Lower lobe of right lung (tissue), 2 donors: ENCODE measurements around the gene KATNAL1. TPM values are rescaled to one million over a fixed set of nuclear protein-coding genes. Genes with fewer than 3 reads are reported as not detected.
"Not testable (repeated sequence)": the region's sequence is repeated elsewhere in the genome, so short reads cannot be mapped to it uniquely, and the experiment has no call there.

Experiments
- ATAC-seq, 2 donors: fragments of 200-7000 bp; cut with Tn5 transposase; one replicate each; pipeline ENCODE4 v1.9.1; 2020 to 2022; ENCODE audit warnings: mild to moderate bottlenecking in 2 of 2, moderate library complexity in 2 of 2
- DNase-seq: peaks from one replicate; pipeline ENCODE4 v3.0.0-alpha.2; 2020
- H3K27ac ChIP-seq: fragments of 200-600 bp; one replicate; pipeline ENCODE4 v1.8.0; 2022
- H3K27me3 ChIP-seq: fragments of 200-600 bp; one replicate; pipeline ENCODE4 v1.8.0; 2022; ENCODE audit warnings: low read depth
- H3K36me3 ChIP-seq: fragments of 200-600 bp; one replicate; pipeline ENCODE4 v1.8.0; 2022; ENCODE audit warnings: mild to moderate bottlenecking
- H3K4me1 ChIP-seq: fragments of 200-600 bp; one replicate; pipeline ENCODE4 v1.8.0; 2022
- H3K4me3 ChIP-seq: fragments of 200-600 bp; one replicate; pipeline ENCODE4 v1.8.0; 2022; ENCODE audit warnings: mild to moderate bottlenecking
- H3K9me3 ChIP-seq: fragments of 200-600 bp; one replicate; pipeline ENCODE4 v1.8.0; 2022
- CTCF ChIP-seq: fragments of 200-600 bp; IDR thresholded peaks from one replicate; pipeline ENCODE4 v1.8.0; 2022; ENCODE audit warnings: antibody characterized with exemption, mild to moderate bottlenecking
- intact Hi-C: fragments of 100-400 bp; cut with DNase I; formaldehyde crosslinking; loops from one replicate; pipeline ENCODE4 v1.11.0; 2022
- total RNA-seq: library from RNA; stranded (reverse); fragmentation: NEBNext Ultra II Directional; extraction: Animal tissue kit (Norgen Biotek cat#: 25700); gene quantifications from one replicate; pipeline ENCODE4 v1.2.1, GENCODE V29; 2021
- donor health status: DM: no; HTN: yes; CAD: no; lungs with severe emphysema.

KATNAL1 gene
- total RNA-seq, 1 donor from 2014 or later, result 18.4 TPM

- H3K9me3 ChIP-seq, result no peaks in the 10 kb centered on the region
- no peak overlapping the region for H3K27ac ChIP-seq
- ATAC-seq, result no peak
- intact Hi-C loops, result no loop called here
- no peaks in the 10 kb centered on the region for H3K4me1 ChIP-seq
- no peak for TF ChIP-seq CTCF
- H3K4me3 ChIP-seq, result no peak overlapping the region
- H3K27me3 ChIP-seq, result no peaks in the 10 kb centered on the region
- no peak for DNase-seq
- H3K36me3 ChIP-seq, result no peaks in the 10 kb centered on the region
These were observed 16.4 kb downstream of the KATNAL1 start for GRCh38 chr13:30290812-30291436.

GRCh38 chr13:30289533-30289932, 17.8 kb downstream of the KATNAL1 start:
- DNase-seq (no peak), ATAC-seq (no peak)
- intact Hi-C loops, result no loop called here
- no peaks in the 10 kb centered on the region for H3K4me1 ChIP-seq
- no peaks in the 10 kb centered on the region for H3K36me3 ChIP-seq
- no peaks in the 10 kb centered on the region for H3K9me3 ChIP-seq
- TF ChIP-seq CTCF, result no peak
- no peak overlapping the region for H3K27ac ChIP-seq
- no peak overlapping the region for H3K4me3 ChIP-seq
- H3K27me3 ChIP-seq, result no peaks in the 10 kb centered on the region

- H3K9me3 ChIP-seq, ATAC-seq, intact Hi-C loops, H3K4me3 ChIP-seq, H3K4me1 ChIP-seq, H3K36me3 ChIP-seq, H3K27me3 ChIP-seq, H3K27ac ChIP-seq, DNase-seq: not testable (repeated sequence)
These were observed 21.3 kb downstream of the KATNAL1 start for GRCh38 chr13:30286059-30286458.

GRCh38 chr13:30276178-30276577, 31.2 kb downstream of the KATNAL1 start:
- TF ChIP-seq CTCF, result no peak
- DNase-seq, result no peak
- no peaks in the 10 kb centered on the region for H3K4me1 ChIP-seq
- H3K27ac ChIP-seq, result no peak overlapping the region
- no peak for ATAC-seq
- no peaks in the 10 kb centered on the region for H3K9me3 ChIP-seq
- no peak overlapping the region for H3K4me3 ChIP-seq
- intact Hi-C loops, result no loop called here
- H3K36me3 ChIP-seq, result no peaks in the 10 kb centered on the region
- no peaks in the 10 kb centered on the region for H3K27me3 ChIP-seq

- Histone ChIP-seq H3K4me3 (no peak overlapping the region), H3K27ac (no peak overlapping the region), H3K9me3 (no peaks in the 10 kb centered on the region), H3K36me3 (no peaks in the 10 kb centered on the region), H3K27me3 (no peaks in the 10 kb centered on the region), H3K4me1 (no peaks in the 10 kb centered on the region)
- intact Hi-C loops, result no loop called here
- ATAC-seq (no peak), DNase-seq (no peak)
- no peak for TF ChIP-seq CTCF
These were observed 33.3 kb downstream of the KATNAL1 start for GRCh38 chr13:30274083-30274482.

DNA sequence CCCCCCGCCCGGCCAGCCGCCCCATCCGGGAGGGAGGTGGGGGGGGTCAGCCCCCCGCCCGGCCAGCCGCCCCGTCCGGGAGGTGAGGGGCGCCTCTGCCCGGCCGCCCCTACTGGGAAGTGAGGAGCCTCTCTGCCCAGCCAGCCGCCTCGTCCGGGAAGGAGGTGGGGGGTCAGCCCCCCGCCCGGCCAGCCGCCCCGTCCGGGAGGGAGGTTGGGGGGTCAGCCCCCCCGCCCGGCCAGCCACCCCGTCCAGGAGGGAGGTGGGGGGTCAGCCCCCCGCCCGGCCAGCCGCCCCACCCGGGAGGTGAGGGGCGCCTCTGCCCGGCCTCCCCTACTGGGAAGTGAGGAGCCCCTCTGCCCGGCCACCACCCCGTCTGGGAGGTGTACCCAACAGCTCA, 37.3 kb downstream of the KATNAL1 start:
- H3K4me1 ChIP-seq, H3K9me3 ChIP-seq, H3K27ac ChIP-seq, ATAC-seq, intact Hi-C loops, H3K4me3 ChIP-seq, DNase-seq, H3K27me3 ChIP-seq, H3K36me3 ChIP-seq: not testable (repeated sequence)

- no peak for DNase-seq
- intact Hi-C loops, result no loop called here
- ATAC-seq, result no peak
These were observed 38.7 kb downstream of the KATNAL1 start for GRCh38 chr13:30268673-30269072.

More at GRCh38 chr13:30268673-30269072, 38.7 kb downstream of the KATNAL1 start:
- H3K9me3 ChIP-seq, result no peaks in the 10 kb centered on the region
- H3K36me3 ChIP-seq, result no peaks in the 10 kb centered on the region
- H3K4me3 ChIP-seq, result no peak overlapping the region
- H3K27me3 ChIP-seq, result no peaks in the 10 kb centered on the region
- H3K4me1 ChIP-seq, result no peaks in the 10 kb centered on the region
- no peak for TF ChIP-seq CTCF
- no peak overlapping the region for H3K27ac ChIP-seq
